Measurements from ENCODE around the gene UPK2.
A peak's percentile ranks its signal among the peaks of the same experiment; 100 is the strongest.
"Not testable (repeated sequence)": the region's sequence is repeated elsewhere in the genome, so short reads cannot be mapped to it uniquely, and the experiment has no call there.

UPK2 gene

DNA sequence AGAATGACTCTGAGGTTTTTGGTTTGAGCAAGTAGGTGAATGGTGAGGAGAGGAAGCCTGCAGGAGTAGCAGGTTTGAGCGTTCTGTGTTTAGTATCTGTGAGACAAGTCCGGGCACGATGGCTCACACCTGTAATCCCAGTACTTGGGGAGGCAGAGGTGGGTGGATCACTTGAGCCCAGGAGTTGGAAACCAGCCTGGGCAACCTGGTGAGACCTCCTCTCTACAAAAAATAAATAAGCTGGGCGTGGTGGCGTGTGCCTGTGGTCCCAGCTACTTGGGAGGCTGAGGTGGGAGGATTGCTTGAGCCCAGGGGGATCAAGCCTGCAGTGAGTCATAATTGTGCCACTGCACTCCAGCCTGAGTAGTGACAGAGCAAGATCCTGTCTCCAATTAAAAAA, 32.2 kb downstream of the UPK2 start:
- H3K4me3 ChIP-seq (ENCODE audit: low read depth, low read length): no peak overlapping the region
- in situ Hi-C loops (cut with HindIII; ENCODE audit: low pct_ligation_motif_present, low sequenced_read_pairs): no loop called here
- H3K27me3 ChIP-seq (replicated peaks): no peaks in the 10 kb centered on the region
- H3K27ac ChIP-seq: no peak overlapping the region
- H3K36me3 ChIP-seq (replicated peaks): no peaks in the 10 kb centered on the region
- TF ChIP-seq, protein P1, sequence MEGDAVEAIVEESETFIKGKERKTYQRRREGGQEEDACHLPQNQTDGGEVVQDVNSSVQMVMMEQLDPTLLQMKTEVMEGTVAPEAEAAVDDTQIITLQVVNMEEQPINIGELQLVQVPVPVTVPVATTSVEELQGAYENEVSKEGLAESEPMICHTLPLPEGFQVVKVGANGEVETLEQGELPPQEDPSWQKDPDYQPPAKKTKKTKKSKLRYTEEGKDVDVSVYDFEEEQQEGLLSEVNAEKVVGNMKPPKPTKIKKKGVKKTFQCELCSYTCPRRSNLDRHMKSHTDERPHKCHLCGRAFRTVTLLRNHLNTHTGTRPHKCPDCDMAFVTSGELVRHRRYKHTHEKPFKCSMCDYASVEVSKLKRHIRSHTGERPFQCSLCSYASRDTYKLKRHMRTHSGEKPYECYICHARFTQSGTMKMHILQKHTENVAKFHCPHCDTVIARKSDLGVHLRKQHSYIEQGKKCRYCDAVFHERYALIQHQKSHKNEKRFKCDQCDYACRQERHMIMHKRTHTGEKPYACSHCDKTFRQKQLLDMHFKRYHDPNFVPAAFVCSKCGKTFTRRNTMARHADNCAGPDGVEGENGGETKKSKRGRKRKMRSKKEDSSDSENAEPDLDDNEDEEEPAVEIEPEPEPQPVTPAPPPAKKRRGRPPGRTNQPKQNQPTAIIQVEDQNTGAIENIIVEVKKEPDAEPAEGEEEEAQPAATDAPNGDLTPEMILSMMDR (IDR thresholded peaks at IDR 0.05; ENCODE audit: low read depth, low read length, missing control alignments): no peak
- no peak for DNase-seq

DNA sequence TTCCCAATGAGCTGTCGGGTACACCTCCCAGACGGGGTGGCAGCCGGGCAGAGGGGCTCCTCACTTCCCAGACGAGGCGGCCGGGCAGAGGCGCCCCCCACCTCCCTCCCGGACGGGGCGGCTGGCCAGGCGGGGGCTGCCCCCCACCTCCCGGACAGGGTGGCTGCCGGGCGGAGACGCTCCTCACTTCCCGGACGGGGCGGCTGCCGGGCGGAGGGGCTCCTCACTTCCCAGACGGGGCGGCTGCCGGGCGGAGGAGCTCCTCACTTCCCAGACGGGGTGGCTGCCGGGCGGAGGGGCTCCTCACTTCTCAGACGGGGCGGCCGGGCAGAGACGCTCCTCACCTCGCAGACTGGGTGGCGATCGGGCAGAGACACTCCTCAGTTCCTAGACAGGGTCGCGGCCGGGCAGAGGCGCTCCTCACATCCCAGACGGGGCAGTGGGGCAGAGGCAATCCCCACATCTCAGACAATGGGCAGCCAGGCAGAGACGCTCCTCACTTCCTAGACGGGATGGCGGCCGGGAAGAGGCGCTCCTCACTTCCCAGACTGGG, 35.5 kb downstream of the UPK2 start:
- DNase-seq; H3K27me3 ChIP-seq (replicated peaks); in situ Hi-C loops (cut with HindIII; ENCODE audit: low pct_ligation_motif_present, low sequenced_read_pairs); H3K27ac ChIP-seq; H3K36me3 ChIP-seq (replicated peaks); H3K4me3 ChIP-seq (ENCODE audit: low read depth, low read length): not testable (repeated sequence)

DNA sequence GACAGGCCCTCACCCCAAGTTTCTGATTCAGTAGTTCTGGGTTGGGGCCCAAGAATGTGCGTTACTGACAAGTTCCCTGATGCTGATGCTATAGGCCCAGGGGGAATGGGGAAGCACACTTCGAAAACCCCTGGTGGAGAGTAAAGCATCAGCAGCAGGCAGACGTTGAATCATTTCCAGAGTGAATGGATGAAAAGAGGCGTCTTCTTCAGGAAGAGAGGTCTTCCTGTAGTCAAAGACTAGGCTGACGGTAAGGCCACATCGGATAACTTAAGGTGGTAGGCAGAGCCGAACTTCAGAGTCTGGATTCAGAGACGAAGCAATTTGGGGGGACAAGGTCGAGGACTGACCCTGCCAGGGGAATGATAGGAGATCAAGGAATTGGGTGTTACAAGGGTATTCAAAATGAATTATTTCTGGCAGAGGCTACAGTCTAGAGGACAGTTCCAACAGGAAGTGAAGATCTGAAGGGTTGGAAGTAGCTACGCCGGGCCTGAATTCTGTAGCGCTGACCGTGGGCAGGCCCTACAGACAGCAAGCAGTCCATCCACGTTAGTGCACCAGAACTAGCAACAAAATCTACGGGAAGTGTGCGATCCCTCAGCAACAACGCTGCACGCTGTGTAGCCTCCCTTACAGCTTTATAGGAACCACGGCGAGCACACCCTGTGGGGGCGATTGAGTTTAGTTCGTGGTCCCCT, 41.0 kb downstream of the UPK2 start:
- in situ Hi-C loops (cut with HindIII; ENCODE audit: low pct_ligation_motif_present, low sequenced_read_pairs): no loop called here
- DNase-seq: no peak
- Histone ChIP-seq H3K4me3 (ENCODE audit: low read depth, low read length) (peak overlapping the region; percentile 82), H3K36me3 (replicated peaks) (peaks cover 4% of the 10 kb centered on the region), H3K27me3 (replicated peaks) (no peaks in the 10 kb centered on the region), H3K27ac (no peak overlapping the region)
- TF ChIP-seq, protein P1 (IDR thresholded peaks at IDR 0.05; ENCODE audit: low read depth, low read length, missing control alignments): peak; percentile 58

DNA sequence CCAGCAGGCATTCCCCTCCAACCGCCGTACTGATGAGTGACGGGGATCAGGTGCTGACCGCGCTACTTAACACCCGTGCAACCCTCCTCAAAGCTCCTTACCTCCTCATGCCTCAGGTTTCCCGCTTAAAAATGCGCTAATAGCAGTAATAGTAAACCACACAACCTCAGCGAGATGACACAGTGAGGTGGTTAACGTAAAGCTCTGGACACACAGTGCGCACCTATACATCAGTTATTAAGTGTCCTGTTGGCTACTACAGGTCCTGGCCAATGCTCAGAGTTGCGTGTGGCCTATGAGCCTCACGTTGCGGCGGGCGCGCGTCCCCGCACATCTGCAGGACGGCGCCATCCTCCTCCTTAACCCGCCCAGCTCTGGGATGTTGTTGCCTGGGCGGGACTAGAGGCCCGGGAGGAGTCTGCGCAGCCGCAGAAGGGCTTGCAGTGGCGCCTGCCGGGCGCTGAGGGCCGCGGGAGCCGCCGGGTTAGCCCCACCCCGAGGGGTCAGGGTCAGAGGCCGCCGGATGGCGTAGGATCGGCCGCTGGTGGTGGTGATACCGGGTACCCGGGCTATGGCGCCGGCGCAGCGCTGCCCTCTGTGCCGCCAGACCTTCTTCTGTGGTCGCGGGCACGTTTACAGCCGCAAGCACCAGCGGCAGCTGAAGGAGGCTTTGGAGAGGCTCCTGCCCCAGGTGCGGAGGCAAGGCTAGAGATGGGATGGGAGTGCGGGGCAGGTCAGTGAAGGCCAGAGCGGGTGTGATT, 41.7 kb downstream of the UPK2 start, which contains the start of gene CENATAC:
Gene CENATAC, plus strand, starts transcription at position 512 of the 761 bp plus-strand sequence. Its CDS starts 60 bp downstream, at position 572.
- in situ Hi-C loops (cut with HindIII; ENCODE audit: low pct_ligation_motif_present, low sequenced_read_pairs): no loop called here
- H3K27me3 ChIP-seq (replicated peaks): no peaks in the 10 kb centered on the region
- DNase-seq: peak; percentile 80
- H3K4me3 ChIP-seq (ENCODE audit: low read depth, low read length): peak within 1 kb of the TSS; percentile 82
- peaks cover 4% of the 10 kb centered on the region for H3K36me3 ChIP-seq (replicated peaks)
- H3K27ac ChIP-seq: peak within 1 kb of the TSS; percentile 15
- TF ChIP-seq, protein P1 (IDR thresholded peaks at IDR 0.05; ENCODE audit: low read depth, low read length, missing control alignments): no peak

DNA sequence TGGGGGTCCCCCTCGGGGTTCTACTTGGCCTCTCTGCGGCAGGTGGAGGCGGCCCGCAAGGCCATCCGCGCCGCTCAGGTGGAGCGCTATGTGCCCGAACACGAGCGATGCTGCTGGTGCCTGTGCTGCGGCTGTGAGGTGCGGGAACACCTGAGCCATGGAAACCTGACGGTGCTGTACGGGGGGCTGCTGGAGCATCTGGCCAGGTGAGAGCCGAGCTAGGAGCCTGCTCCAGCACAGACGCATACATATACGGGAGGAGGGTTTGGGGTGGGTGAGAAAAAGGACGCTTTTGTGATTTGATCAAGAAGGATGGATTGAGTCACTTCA, 42.3 kb downstream of the UPK2 start:
- in situ Hi-C loops (cut with HindIII; ENCODE audit: low pct_ligation_motif_present, low sequenced_read_pairs): no loop called here
- Histone ChIP-seq H3K4me3 (ENCODE audit: low read depth, low read length) (peak overlapping the region; percentile 82), H3K36me3 (replicated peaks) (peaks cover 4% of the 10 kb centered on the region), H3K27ac (no peak overlapping the region), H3K27me3 (replicated peaks) (no peaks in the 10 kb centered on the region)
- no peak for DNase-seq
- TF ChIP-seq, protein P1 (IDR thresholded peaks at IDR 0.05; ENCODE audit: low read depth, low read length, missing control alignments): no peak

DNA sequence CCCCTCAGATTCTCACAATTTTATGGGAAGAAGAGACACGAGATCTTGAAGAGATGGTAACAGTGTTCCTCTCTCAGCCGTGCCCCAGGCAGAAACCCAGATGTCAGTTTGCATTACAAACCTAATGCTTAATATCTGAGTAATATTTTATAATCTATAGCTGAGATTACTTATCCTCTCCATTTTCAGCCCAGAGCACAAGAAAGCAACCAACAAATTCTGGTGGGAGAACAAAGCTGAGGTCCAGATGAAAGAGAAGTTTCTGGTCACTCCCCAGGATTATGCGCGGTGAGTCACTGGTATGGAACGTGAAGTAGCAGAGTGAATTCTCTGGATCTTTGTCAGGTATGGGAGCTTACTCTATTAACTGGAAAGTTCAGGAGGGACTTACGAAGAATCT, 42.7 kb downstream of the UPK2 start:
- Histone ChIP-seq H3K36me3 (replicated peaks) (peaks cover 4% of the 10 kb centered on the region), H3K27me3 (replicated peaks) (no peaks in the 10 kb centered on the region), H3K27ac (peak overlapping the region; percentile 15), H3K4me3 (ENCODE audit: low read depth, low read length) (peak overlapping the region; percentile 82)
- TF ChIP-seq, protein P1 (IDR thresholded peaks at IDR 0.05; ENCODE audit: low read depth, low read length, missing control alignments): no peak
- in situ Hi-C loops (cut with HindIII; ENCODE audit: low pct_ligation_motif_present, low sequenced_read_pairs): no loop called here
- peak; percentile 58 for DNase-seq
